Measurements from ENCODE around the gene ZNF765. TPM values are rescaled to one million over a fixed set of nuclear protein-coding genes. Genes with fewer than 3 reads are reported as not detected.
A peak's percentile ranks its signal among the peaks of the same experiment; 100 is the strongest.
"Not testable (repeated sequence)": the region's sequence is repeated elsewhere in the genome, so short reads cannot be mapped to it uniquely, and the experiment has no call there.

Gene ZNF765
- total RNA-seq = 9.7 and 14.2 TPM in 2 replicates

DNA sequence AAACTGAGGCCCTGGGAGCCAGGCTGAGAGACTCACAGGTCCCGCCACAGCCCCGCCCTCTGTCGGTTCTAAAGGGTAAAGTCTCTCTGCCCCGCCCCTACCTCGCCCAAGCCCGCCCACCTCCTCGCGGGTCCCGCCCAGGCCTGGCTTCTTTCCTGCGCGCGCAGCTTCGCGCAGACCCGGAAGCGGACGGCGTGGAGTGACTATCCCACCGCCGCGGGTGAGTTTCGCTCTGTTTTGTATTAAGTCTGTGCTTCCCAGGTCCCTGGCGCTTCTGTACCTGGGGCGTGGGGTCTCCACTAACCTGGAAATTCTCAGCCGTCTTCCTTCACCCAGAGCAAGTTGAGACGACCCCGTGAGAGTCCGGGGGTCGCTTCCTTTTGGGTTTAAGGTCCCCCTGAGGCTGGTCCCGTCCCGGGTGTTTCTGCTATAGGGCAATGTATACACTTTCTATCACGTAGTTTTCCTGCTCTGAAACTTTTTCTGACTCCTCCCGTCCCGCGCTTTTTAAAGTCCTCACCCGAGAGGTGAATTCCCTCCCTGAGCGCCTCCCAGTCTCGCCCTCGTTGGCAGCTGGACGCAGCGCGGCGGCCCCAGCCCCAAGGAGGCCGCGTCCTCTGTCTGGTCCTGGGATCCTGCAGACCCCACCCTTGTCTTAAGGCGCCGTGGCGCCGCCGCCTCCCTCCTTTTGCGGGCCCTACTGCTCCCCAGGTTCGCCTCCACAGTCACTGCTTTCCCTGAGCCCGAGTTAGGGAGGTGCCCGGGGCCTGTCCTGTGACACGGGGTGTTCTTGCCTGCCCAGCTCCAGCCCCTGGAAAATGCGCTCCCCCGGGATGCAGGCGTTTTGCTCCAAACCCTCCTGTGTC is at the start of gene ZNF765:
ZNF765 (plus strand) TSS at position 176 of the 866 bp plus-strand sequence. CDS start 2,867 bp downstream, outside the sequence.
- TF ChIP-seq, protein P1, sequence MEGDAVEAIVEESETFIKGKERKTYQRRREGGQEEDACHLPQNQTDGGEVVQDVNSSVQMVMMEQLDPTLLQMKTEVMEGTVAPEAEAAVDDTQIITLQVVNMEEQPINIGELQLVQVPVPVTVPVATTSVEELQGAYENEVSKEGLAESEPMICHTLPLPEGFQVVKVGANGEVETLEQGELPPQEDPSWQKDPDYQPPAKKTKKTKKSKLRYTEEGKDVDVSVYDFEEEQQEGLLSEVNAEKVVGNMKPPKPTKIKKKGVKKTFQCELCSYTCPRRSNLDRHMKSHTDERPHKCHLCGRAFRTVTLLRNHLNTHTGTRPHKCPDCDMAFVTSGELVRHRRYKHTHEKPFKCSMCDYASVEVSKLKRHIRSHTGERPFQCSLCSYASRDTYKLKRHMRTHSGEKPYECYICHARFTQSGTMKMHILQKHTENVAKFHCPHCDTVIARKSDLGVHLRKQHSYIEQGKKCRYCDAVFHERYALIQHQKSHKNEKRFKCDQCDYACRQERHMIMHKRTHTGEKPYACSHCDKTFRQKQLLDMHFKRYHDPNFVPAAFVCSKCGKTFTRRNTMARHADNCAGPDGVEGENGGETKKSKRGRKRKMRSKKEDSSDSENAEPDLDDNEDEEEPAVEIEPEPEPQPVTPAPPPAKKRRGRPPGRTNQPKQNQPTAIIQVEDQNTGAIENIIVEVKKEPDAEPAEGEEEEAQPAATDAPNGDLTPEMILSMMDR (IDR thresholded peaks at IDR 0.05; ENCODE audit: insufficient read depth, low read depth, low read length) = peak; percentile 60
- DNase-seq (ENCODE audit: low read depth) = peak; percentile 94
- peak within 1 kb of the TSS; percentile 93 for H3K4me3 ChIP-seq (ENCODE audit: low read depth, low read length)

DNA sequence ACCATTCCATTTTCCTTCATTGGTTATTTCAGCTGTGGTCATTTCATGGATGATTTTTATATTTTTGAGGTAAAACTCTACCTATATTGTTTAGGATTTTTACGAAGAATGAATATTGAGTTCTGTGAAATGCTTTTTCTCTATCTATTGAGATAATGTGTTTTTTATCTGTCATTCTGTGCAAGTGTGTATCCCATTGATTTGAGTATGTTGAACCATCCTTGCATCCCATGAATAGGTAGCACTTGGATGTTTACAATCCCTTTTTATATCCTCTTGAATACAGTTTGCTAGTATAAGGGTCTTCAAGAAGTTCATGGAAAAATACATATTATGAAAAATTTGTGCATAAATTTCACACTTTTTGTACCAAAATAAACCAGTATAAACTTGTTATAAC is 39.2 kb upstream of the ZNF765 start:
- no peak for DNase-seq (ENCODE audit: low read depth)
- TF ChIP-seq, protein P1 (IDR thresholded peaks at IDR 0.05; ENCODE audit: insufficient read depth, low read depth, low read length) = no peak
- no peak overlapping the region for H3K4me3 ChIP-seq (ENCODE audit: low read depth, low read length)

DNA sequence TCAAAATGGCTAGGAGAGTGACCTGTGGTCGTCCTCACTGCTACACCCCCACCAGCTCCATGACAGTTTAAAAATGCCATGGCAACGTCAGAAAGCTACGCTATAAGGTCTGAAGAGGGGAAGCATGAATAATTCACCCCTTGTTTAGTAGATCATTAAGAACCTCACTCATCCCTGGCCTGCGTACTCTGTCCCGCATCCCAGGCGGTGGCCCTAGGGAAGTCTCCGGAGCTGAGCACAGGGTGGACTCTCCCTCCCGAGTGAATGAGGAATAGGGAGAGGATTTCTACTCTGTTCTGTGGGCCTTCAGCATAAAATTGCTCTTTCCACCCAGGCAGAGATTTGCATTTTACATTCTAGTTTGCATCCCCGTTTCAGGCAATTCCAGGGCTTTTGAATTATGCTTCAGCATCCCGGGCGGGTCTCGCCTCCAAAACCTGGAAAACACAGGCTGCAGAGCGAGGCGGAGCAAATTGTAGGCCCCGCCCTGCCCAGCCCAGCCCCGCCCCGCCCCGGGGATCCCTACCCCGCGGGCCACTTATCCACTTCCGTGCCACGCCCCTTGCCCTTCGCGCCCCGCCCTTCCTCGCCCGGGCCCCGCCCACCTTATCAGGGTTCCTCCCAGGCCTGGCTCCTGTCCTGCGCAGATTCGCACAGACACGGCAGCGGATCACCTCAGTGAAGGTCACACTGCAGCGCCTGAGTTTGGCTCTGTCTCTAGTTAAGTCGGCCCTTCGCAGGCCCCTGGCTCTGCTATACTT is 36.9 kb upstream of the ZNF765 start:
- TF ChIP-seq, protein P1 (IDR thresholded peaks at IDR 0.05; ENCODE audit: insufficient read depth, low read depth, low read length) = no peak
- no peak overlapping the region for H3K4me3 ChIP-seq (ENCODE audit: low read depth, low read length)
- no peak for DNase-seq (ENCODE audit: low read depth)

DNA sequence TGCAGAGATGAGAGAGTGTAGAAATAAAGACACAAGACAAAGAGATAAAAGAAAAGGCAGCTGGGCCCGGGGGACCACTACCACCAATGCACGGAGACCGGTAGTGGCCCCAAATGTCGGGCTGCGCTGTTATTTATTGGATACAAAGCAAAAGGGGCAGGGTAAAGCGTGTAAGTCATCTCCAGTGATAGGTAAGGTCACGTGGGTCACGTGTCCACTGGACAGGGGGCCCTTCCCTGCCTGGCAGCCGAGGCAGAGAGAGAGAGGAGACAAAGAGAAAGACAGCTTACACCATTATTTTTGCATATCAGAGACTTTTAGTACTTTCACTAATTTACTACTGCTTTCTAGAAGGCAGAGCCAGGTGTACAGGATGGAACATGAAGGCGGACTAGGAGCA is 34.9 kb upstream of the ZNF765 start:
- not testable (repeated sequence) for H3K4me3 ChIP-seq (ENCODE audit: low read depth, low read length); DNase-seq (ENCODE audit: low read depth)

DNA sequence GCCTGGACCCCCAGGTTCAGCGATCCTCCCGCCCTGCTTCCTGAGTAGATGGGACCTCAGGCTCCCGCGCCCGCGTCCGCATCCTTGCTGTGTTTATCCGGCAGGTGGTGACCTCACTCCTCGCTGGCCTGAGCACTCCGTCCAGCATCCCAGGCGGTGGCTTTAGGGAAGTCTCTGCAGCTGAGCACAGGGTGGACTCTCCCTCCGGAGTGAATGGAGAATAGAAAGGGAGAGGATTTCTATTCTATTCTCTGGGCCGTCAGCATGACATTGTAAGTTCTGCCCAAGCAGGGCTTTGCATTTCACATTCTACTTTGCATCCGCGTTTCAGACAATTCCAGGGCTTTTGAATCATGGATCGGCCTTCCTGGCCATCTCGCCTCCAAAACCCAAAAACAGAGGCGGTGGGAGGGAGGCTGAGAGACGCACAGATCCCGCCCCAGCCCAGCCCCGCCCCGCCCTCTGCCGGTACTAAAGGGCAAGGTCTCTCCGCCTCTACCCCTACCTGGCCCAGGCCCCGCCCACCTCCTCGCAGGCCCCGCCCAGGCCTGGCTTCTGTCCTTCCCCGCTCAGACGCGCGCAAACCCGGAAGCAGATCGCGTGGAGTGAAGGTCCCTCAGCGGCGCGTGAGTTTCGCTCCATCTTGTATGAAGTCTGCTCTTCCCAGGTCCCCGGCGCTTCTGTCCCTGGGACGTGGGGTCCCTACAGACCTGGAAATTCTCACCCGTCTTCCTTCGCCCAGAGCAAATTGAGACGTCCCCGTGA is 29.6 kb upstream of the ZNF765 start, which contains the start of gene ZNF525:
ZNF525 (plus strand) TSS at position 572 of the 765 bp plus-strand sequence. CDS start 6,577 bp downstream, outside the sequence.
- TF ChIP-seq, protein P1 (IDR thresholded peaks at IDR 0.05; ENCODE audit: insufficient read depth, low read depth, low read length) = no peak
- H3K4me3 ChIP-seq (ENCODE audit: low read depth, low read length) = peak within 1 kb of the TSS; percentile 81
- DNase-seq (ENCODE audit: low read depth) = peak; percentile 66

DNA sequence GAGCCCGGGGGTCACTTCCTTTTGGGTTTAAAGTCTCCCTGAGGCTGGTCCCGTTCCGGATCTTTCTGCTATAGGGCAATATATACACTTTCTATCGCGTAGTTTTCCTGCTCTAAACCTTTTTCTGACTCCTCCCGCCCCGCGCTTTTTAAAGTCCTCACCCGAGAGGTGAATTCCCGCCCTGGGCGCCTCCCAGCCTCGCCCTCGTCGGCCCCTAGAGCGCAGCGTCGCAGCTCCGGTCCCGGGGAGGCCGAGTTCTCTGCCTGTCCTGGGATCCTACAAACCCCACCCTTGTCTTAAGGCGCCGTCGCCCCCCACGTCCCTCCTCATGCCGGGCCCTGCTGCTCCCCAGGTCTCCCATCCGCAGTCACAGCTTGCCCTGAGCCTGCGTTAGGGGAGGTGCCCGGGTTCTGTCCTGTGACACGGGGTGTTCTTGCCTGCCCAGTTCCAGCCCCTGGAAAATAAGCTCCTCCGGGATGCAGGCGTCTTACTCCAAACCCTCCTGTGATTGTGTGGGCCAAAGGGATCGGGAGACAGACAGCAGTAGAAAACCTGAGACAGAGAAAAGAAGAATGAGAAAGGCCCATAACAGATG is 29.0 kb upstream of the ZNF765 start:
- no peak for DNase-seq (ENCODE audit: low read depth)
- peak overlapping the region; percentile 81 for H3K4me3 ChIP-seq (ENCODE audit: low read depth, low read length)
- TF ChIP-seq, protein P1 (IDR thresholded peaks at IDR 0.05; ENCODE audit: insufficient read depth, low read depth, low read length) = no peak

All from fibroblast of villous mesenchyme (primary cell).